ENCODE measurements around the gene MYMK. TPM values are rescaled to one million over a fixed set of nuclear protein-coding genes. Genes with fewer than 3 reads are reported as not detected.

The MYMK gene
- total and polyA plus RNA-seq, 2 of the 4 experiments (the other 2 are of a cell fraction): not detected

DNA sequence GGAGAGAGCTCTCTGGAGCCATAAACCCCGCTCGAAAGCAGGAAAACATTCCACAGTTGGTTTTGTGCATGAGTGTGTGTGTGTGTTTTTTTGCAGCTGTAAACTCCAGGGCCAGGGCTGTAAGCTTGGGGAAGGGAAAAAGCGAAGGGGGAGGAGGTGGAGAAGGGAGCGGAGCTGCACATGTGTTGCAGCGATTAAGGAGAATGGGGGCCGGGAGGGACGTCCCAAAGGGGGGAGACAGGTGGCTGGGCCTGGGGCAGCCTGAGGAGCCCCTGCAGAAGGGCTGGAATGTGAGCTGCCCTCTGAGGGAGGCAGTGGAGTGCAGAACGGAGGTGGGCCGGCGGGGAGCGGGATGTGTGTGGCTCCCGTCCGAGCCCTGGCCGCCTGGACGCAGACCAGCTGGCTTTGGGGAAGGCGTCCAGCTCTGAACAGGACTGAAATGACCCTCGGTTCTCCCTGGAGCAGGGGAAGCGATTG lies 2.7 kb upstream of the MYMK start:
- H4K8ac ChIP-seq (ENCODE audit: low read depth in 2 of 2, low read length in 2 of 2): no peak overlapping the region
- ATAC-seq (ENCODE audit: low read depth) (peak; percentile 69), DNase-seq (no peak)
- H3K4ac ChIP-seq (ENCODE audit: low read depth, low read length): no peak overlapping the region
- H3K14ac ChIP-seq (replicated peaks; ENCODE audit: low read depth, low read length): no peak overlapping the region
- H3K79me1 ChIP-seq (ENCODE audit: low read depth in 1 of 2, low read length in 2 of 2): no peaks in the 10 kb centered on the region
- no peak overlapping the region for H3K23ac ChIP-seq (ENCODE audit: low read depth, low read length)
- ChIA-PET CTCF (no interaction called here), POLR2A (ENCODE audit: unreplicated experiment) (no interaction called here)
- H2AK5ac ChIP-seq (ENCODE audit: low read depth, low read length): no peak overlapping the region
- no peak overlapping the region for H3K18ac ChIP-seq (ENCODE audit: low read depth, low read length)
- H2BK15ac ChIP-seq (ENCODE audit: low read depth, low read length): no peak overlapping the region
- H4K91ac ChIP-seq (ENCODE audit: insufficient read depth, low read depth, low read length): no peak overlapping the region
- H3K9me3 ChIP-seq (ENCODE audit: control insufficient read depth, insufficient read depth, low read length): no peaks in the 10 kb centered on the region
- no TSS peak for BruUV-seq (replicated peaks)
- no peaks in the 10 kb centered on the region for H3K36me3 ChIP-seq (ENCODE audit: control insufficient read depth, insufficient read depth, low read length)
- no peak overlapping the region for H4K5ac ChIP-seq (ENCODE audit: low read depth, low read length)
- TF ChIP-seq, protein P1, sequence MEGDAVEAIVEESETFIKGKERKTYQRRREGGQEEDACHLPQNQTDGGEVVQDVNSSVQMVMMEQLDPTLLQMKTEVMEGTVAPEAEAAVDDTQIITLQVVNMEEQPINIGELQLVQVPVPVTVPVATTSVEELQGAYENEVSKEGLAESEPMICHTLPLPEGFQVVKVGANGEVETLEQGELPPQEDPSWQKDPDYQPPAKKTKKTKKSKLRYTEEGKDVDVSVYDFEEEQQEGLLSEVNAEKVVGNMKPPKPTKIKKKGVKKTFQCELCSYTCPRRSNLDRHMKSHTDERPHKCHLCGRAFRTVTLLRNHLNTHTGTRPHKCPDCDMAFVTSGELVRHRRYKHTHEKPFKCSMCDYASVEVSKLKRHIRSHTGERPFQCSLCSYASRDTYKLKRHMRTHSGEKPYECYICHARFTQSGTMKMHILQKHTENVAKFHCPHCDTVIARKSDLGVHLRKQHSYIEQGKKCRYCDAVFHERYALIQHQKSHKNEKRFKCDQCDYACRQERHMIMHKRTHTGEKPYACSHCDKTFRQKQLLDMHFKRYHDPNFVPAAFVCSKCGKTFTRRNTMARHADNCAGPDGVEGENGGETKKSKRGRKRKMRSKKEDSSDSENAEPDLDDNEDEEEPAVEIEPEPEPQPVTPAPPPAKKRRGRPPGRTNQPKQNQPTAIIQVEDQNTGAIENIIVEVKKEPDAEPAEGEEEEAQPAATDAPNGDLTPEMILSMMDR (conservative IDR thresholded peaks at IDR 0.05; ENCODE audit: low read depth, low read length): no peak
- TF ChIP-seq NFE2L2 (IDR thresholded peaks at IDR 0.05; ENCODE audit: low read depth, low read length) (no peak), RFX5 (IDR thresholded peaks at IDR 0.05; ENCODE audit: low read depth, low read length) (no peak), BHLHE40 (IDR thresholded peaks at IDR 0.05; ENCODE audit: low read depth, low read length) (no peak), RAD21 (IDR thresholded peaks at IDR 0.05; ENCODE audit: low read length) (no peak)
- TF ChIP-seq, protein P2, sequence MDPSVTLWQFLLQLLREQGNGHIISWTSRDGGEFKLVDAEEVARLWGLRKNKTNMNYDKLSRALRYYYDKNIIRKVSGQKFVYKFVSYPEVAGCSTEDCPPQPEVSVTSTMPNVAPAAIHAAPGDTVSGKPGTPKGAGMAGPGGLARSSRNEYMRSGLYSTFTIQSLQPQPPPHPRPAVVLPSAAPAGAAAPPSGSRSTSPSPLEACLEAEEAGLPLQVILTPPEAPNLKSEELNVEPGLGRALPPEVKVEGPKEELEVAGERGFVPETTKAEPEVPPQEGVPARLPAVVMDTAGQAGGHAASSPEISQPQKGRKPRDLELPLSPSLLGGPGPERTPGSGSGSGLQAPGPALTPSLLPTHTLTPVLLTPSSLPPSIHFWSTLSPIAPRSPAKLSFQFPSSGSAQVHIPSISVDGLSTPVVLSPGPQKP (IDR thresholded peaks at IDR 0.05; ENCODE audit: borderline replicate concordance, low read depth, low read length): no peak
- H2BK120ac ChIP-seq (ENCODE audit: low read depth, low read length): no peak overlapping the region
- H3K9me1 ChIP-seq (ENCODE audit: insufficient read depth, low read length): no peaks in the 10 kb centered on the region
- dilution Hi-C loops (cut with HindIII; ENCODE audit: low sequenced_read_pairs, unreplicated experiment): no loop called here
- intact Hi-C loops (cut with micrococcal nuclease): no loop called here
- peaks cover 85% of the 10 kb centered on the region for H3K27me3 ChIP-seq (ENCODE audit: control insufficient read depth, insufficient read depth, low read length)
- H3K27ac ChIP-seq (ENCODE audit: insufficient read depth, low read length): no peak overlapping the region
- 8% methylated on average over 5 of the region's 18 CpGs; no CpG with 5 or more reads in 1 of the 2 experiments for WGBS, 2 experiments (ENCODE audit: extremely low coverage in 2 of 2, insufficient read length in 1 of 2)
- no peaks in the 10 kb centered on the region for H4K20me1 ChIP-seq (ENCODE audit: insufficient read depth, low read length)
- H3K4me3 ChIP-seq (ENCODE audit: insufficient read depth, low read depth, low read length): no peak overlapping the region
- peaks cover 2% of the 10 kb centered on the region; the same call in 1 of the 2 replicates for H3K4me1 ChIP-seq (ENCODE audit: control insufficient read depth, insufficient read depth, low read length)
- no peak overlapping the region for H2AFZ ChIP-seq (replicated peaks; ENCODE audit: low read length, poor library complexity)
- in situ Hi-C loops (cut with MboI; ENCODE audit: low sequenced_read_pairs): no loop called here
- H3K4me2 ChIP-seq (ENCODE audit: low read depth, low read length): no peak overlapping the region; the same call in 1 of the 2 replicates
- no peak overlapping the region for H3K9ac ChIP-seq (ENCODE audit: low read depth, low read length)
- no peak overlapping the region for H2BK20ac ChIP-seq (ENCODE audit: low read depth, low read length)
- H3K56ac ChIP-seq (ENCODE audit: extremely low read depth, insufficient read depth, low read length): no peak overlapping the region
- no peak overlapping the region for H2BK5ac ChIP-seq (ENCODE audit: low read depth, low read length, poor library complexity, severe bottlenecking)
- H2AK9ac ChIP-seq (replicated peaks; ENCODE audit: low read depth, low read length, poor library complexity): peak overlapping the region; percentile 37
